ENCODE data around the gene KLHL1. TPM values are rescaled to one million over a fixed set of nuclear protein-coding genes. Genes with fewer than 3 reads are reported as not detected.

KLHL1 gene
- polyA plus RNA-seq, 1 of the 3 experiments (the other 2 are of a cell fraction): not detected

DNA sequence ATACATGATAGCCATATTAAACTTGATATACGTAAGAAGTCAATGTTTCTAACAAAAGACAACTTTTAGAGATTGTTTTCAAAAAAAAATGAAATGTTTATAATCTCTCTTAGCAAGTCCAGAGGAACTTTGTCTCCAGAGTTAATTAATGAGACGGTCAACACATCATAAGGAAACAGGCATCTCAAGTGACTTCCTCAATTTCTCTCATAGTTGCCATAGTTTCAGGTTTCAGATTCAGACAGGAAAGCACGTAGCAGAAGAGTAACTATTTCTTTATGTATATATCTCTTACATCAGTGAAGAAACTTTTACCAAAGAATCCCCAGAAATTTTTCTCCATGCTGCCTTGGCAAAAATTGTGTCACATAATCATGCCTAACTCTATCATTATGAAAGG is 160.2 kb downstream of the KLHL1 start:
- no peak overlapping the region for H3K4me2 ChIP-seq
- H3F3A ChIP-seq (replicated peaks; ENCODE audit: insufficient read depth): no peaks in the 10 kb centered on the region
- POLR2A ChIA-PET: no interaction called here
- H3K9me3 ChIP-seq: no peaks in the 10 kb centered on the region
- TF ChIP-seq ELF1 (IDR thresholded peaks at IDR 0.05) (no peak), RFX5 (IDR thresholded peaks at IDR 0.05; ENCODE audit: low read length) (no peak), MEF2A (IDR thresholded peaks at IDR 0.05; ENCODE audit: borderline replicate concordance, low read depth) (no peak), SIN3A (IDR thresholded peaks at IDR 0.05; ENCODE audit: borderline replicate concordance, low read depth, low read length) (no peak), POLR2AphosphoS5 (IDR thresholded peaks at IDR 0.05; ENCODE audit: low read depth, low read length) (no peak), CHD2 (IDR thresholded peaks at IDR 0.05; ENCODE audit: low read length, partially characterized antibody) (no peak), RCOR1 (IDR thresholded peaks at IDR 0.05; ENCODE audit: low read length) (no peak), TEAD4 (IDR thresholded peaks at IDR 0.05; ENCODE audit: borderline replicate concordance, insufficient read depth) (no peak), GABPA (IDR thresholded peaks at IDR 0.05; ENCODE audit: low read depth) (no peak), TAF1 (IDR thresholded peaks at IDR 0.05; ENCODE audit: borderline replicate concordance, low read depth, low read length) (no peak), EZH2phosphoT487 (IDR thresholded peaks at IDR 0.05; ENCODE audit: borderline replicate concordance, low read depth) (no peak), NRF1 (IDR thresholded peaks at IDR 0.05; ENCODE audit: low read depth, low read length) (no peak), EP300 (IDR thresholded peaks at IDR 0.05; ENCODE audit: borderline replicate concordance in 1 of 2, low read depth in 1 of 2, low read length in 1 of 2) (no peak)
- TF ChIP-seq, protein P1, sequence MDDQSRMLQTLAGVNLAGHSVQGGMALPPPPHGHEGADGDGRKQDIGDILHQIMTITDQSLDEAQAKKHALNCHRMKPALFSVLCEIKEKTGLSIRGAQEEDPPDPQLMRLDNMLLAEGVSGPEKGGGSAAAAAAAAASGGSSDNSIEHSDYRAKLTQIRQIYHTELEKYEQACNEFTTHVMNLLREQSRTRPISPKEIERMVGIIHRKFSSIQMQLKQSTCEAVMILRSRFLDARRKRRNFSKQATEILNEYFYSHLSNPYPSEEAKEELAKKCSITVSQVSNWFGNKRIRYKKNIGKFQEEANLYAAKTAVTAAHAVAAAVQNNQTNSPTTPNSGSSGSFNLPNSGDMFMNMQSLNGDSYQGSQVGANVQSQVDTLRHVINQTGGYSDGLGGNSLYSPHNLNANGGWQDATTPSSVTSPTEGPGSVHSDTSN (IDR thresholded peaks at IDR 0.05): no peak
- TF ChIP-seq, protein P2, sequence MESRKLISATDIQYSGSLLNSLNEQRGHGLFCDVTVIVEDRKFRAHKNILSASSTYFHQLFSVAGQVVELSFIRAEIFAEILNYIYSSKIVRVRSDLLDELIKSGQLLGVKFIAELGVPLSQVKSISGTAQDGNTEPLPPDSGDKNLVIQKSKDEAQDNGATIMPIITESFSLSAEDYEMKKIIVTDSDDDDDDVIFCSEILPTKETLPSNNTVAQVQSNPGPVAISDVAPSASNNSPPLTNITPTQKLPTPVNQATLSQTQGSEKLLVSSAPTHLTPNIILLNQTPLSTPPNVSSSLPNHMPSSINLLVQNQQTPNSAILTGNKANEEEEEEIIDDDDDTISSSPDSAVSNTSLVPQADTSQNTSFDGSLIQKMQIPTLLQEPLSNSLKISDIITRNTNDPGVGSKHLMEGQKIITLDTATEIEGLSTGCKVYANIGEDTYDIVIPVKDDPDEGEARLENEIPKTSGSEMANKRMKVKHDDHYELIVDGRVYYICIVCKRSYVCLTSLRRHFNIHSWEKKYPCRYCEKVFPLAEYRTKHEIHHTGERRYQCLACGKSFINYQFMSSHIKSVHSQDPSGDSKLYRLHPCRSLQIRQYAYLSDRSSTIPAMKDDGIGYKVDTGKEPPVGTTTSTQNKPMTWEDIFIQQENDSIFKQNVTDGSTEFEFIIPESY (IDR thresholded peaks at IDR 0.05; ENCODE audit: borderline replicate concordance, low read depth): no peak
- TF ChIP-seq, protein P3, sequence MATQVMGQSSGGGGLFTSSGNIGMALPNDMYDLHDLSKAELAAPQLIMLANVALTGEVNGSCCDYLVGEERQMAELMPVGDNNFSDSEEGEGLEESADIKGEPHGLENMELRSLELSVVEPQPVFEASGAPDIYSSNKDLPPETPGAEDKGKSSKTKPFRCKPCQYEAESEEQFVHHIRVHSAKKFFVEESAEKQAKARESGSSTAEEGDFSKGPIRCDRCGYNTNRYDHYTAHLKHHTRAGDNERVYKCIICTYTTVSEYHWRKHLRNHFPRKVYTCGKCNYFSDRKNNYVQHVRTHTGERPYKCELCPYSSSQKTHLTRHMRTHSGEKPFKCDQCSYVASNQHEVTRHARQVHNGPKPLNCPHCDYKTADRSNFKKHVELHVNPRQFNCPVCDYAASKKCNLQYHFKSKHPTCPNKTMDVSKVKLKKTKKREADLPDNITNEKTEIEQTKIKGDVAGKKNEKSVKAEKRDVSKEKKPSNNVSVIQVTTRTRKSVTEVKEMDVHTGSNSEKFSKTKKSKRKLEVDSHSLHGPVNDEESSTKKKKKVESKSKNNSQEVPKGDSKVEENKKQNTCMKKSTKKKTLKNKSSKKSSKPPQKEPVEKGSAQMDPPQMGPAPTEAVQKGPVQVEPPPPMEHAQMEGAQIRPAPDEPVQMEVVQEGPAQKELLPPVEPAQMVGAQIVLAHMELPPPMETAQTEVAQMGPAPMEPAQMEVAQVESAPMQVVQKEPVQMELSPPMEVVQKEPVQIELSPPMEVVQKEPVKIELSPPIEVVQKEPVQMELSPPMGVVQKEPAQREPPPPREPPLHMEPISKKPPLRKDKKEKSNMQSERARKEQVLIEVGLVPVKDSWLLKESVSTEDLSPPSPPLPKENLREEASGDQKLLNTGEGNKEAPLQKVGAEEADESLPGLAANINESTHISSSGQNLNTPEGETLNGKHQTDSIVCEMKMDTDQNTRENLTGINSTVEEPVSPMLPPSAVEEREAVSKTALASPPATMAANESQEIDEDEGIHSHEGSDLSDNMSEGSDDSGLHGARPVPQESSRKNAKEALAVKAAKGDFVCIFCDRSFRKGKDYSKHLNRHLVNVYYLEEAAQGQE (IDR thresholded peaks at IDR 0.05; ENCODE audit: low read depth, low read length): no peak
- TF ChIP-seq, protein P4, sequence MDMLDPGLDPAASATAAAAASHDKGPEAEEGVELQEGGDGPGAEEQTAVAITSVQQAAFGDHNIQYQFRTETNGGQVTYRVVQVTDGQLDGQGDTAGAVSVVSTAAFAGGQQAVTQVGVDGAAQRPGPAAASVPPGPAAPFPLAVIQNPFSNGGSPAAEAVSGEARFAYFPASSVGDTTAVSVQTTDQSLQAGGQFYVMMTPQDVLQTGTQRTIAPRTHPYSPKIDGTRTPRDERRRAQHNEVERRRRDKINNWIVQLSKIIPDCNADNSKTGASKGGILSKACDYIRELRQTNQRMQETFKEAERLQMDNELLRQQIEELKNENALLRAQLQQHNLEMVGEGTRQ (IDR thresholded peaks at IDR 0.05; ENCODE audit: borderline replicate concordance, low read depth, low read length): no peak
- TF ChIP-seq, protein P5, sequence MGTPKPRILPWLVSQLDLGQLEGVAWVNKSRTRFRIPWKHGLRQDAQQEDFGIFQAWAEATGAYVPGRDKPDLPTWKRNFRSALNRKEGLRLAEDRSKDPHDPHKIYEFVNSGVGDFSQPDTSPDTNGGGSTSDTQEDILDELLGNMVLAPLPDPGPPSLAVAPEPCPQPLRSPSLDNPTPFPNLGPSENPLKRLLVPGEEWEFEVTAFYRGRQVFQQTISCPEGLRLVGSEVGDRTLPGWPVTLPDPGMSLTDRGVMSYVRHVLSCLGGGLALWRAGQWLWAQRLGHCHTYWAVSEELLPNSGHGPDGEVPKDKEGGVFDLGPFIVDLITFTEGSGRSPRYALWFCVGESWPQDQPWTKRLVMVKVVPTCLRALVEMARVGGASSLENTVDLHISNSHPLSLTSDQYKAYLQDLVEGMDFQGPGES (IDR thresholded peaks at IDR 0.05; ENCODE audit: low read depth, low read length): no peak
- no peaks in the 10 kb centered on the region for H4K20me1 ChIP-seq (ENCODE audit: insufficient read depth)
- WGBS (ENCODE audit: low lambda C conversion rate): 38% methylated on average over 3 of the region's 3 CpGs
- no peak overlapping the region for H3K9ac ChIP-seq
- H3K4me3 ChIP-seq (ENCODE audit: low read depth in 2 of 2, low read length in 1 of 2): no peak overlapping the region
- H2AFZ ChIP-seq (ENCODE audit: low read depth): no peak overlapping the region
- H3K79me2 ChIP-seq (ENCODE audit: insufficient read depth): no peaks in the 10 kb centered on the region
- CTCF ChIA-PET: no interaction called here
- no peaks in the 10 kb centered on the region for H3K27me3 ChIP-seq (ENCODE audit: insufficient read depth)
- H3K4me1 ChIP-seq (ENCODE audit: control insufficient read depth in 1 of 2, insufficient read depth in 2 of 2, low read depth in 1 of 2, low read length in 1 of 2): no peaks in the 10 kb centered on the region
- no peak overlapping the region for H3K27ac ChIP-seq (ENCODE audit: low read depth in 2 of 2, low read length in 1 of 2)
- H3K36me3 ChIP-seq (replicated peaks in 1 of 2; ENCODE audit: control insufficient read depth in 1 of 2, insufficient read depth in 2 of 2, low read length in 1 of 2): no peaks in the 10 kb centered on the region
- H3K9me2 ChIP-seq: no peaks in the 10 kb centered on the region
- no peak for DNase-seq
